ENCODE results near the gene CHMP4A.

Gene CHMP4A, protein sequence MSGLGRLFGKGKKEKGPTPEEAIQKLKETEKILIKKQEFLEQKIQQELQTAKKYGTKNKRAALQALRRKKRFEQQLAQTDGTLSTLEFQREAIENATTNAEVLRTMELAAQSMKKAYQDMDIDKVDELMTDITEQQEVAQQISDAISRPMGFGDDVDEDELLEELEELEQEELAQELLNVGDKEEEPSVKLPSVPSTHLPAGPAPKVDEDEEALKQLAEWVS

DNA sequence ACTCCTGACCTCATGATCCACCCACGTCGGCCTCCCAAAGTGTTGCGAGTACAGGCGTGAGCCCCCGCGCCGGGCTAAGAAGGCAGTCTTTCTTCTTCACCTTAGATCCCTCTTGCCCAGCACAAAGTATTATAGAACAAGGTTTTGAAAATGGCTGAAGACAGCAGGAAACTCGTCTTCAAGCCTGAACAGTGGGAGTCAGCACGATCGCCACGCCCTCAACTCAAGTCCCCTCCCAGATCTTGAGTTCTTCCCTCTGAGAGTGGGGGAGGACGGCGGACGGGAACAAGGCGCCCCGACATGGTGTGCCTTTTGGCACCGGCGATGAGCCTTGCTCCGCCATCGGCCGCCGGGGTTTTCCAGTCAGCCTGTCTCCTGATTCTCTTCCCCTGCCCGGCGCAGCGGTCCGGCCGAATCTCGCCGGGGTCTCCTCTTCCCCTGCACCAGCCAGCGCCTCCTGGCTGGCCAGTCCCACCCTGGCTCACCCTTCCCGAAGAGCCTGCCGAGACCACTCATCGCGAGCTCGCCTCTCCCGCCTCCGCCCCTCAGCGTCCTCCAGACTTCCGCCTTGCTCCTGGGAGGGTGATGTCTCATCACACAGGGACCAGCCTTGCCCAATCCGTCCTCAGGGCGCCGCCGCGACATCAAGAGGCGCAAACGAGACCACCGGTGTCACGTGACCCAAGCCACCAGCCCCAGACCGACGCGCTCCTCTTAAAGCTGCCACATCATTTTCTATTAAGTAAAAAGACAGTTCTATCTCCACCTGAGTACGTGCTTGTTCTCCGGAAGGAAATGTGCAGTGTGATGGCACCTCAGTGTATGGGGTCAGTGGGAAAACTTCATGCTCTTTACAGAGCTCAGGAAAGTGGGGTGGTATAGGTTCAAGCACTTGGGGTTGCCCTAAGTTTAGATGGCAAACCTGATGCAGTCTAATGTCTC, at the start of gene CHMP4A:
TSS of gene CHMP4A (minus strand) at position 565 of the 942 bp plus-strand sequence. CDS start at position 516, 49 bp downstream.
- DNase-seq (ENCODE audit: low read depth), result peak; percentile 98
- H3K4me3 ChIP-seq (ENCODE audit: low read length), result peak within 1 kb of the TSS; percentile 88
- TF ChIP-seq, protein P1, sequence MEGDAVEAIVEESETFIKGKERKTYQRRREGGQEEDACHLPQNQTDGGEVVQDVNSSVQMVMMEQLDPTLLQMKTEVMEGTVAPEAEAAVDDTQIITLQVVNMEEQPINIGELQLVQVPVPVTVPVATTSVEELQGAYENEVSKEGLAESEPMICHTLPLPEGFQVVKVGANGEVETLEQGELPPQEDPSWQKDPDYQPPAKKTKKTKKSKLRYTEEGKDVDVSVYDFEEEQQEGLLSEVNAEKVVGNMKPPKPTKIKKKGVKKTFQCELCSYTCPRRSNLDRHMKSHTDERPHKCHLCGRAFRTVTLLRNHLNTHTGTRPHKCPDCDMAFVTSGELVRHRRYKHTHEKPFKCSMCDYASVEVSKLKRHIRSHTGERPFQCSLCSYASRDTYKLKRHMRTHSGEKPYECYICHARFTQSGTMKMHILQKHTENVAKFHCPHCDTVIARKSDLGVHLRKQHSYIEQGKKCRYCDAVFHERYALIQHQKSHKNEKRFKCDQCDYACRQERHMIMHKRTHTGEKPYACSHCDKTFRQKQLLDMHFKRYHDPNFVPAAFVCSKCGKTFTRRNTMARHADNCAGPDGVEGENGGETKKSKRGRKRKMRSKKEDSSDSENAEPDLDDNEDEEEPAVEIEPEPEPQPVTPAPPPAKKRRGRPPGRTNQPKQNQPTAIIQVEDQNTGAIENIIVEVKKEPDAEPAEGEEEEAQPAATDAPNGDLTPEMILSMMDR (IDR thresholded peaks at IDR 0.05; ENCODE audit: insufficient read depth, low read depth, low read length, missing control alignments), result peak; percentile 18

DNA sequence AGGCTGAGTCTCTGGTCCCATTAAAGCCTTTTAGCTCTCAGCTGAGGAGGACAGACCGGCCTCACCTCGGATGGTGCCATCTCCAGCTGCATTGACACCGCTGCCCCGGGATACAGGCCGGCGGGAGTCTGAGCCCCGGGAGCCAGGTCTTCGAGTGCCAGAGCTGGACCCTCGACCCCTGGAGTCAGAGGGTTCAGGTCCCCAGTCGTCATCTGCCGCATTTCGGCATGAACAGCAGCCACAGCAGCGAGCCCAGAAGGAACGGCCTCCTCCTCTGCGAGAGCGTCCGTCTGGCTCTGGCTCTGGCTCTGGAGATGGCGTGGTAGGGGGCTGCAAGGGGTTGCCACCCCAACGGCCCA, 48.7 kb upstream of the CHMP4A start:
- DNase-seq (ENCODE audit: low read depth), result no peak
- peak overlapping the region; percentile 55 for H3K4me3 ChIP-seq (ENCODE audit: low read length)
- TF ChIP-seq, protein P1 (IDR thresholded peaks at IDR 0.05; ENCODE audit: insufficient read depth, low read depth, low read length, missing control alignments), result no peak

DNA sequence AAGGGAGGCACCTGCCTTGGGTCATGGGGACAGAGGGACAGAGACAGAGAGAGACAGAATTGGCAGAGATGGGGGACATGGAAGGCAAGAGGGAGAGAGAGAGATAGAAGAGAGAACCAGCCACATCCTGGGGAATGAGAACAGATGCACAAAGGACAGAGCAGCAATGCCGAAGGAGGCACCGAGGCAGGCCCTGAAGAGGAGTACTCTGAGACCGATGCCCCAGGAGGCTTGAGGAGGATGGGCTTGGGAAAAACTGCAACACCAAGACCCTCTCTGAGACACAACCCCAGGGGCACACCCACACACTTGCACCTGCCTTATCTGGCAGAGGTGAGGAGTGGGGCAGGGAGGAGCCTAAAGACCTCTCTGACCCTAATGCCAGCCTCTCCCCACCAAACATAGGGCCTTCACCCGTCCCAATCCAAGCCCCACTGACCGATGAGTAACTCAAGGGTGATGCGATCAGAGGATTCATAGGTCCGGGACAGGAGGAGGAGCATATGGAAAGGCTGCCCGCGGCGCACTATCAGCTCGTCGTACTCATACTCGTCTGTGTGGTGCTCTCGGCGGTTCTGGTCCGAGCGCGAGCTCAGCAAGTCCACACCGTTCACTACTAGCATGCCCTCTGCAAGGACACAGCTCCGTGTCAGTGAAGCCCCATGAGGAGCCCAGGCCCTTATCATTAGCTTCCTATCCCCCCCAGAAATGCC, 48.1 kb upstream of the CHMP4A start:
- no peak for DNase-seq (ENCODE audit: low read depth)
- peak overlapping the region; percentile 55 for H3K4me3 ChIP-seq (ENCODE audit: low read length)
- TF ChIP-seq, protein P1 (IDR thresholded peaks at IDR 0.05; ENCODE audit: insufficient read depth, low read depth, low read length, missing control alignments), result no peak

DNA sequence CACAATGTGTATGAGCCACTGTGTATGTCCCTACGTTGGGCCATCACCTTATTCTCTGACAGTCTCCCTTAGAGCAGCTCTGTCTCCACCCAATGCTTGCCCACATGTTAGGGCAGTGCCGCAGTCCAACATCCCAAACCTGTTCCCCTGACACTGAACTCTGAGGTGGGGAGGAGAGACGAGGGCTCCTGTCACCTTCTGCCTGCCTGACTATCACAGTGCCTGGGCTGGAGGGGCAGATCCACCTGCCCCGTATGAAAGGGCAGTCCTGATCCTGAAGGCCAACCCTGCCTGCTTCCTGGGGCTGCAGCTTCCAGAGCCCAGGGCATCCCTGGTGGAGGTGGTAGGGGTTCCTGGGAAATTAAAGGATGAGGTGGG, 47.5 kb upstream of the CHMP4A start:
- H3K4me3 ChIP-seq (ENCODE audit: low read length), result peak overlapping the region; percentile 55
- no peak for DNase-seq (ENCODE audit: low read depth)
- TF ChIP-seq, protein P1 (IDR thresholded peaks at IDR 0.05; ENCODE audit: insufficient read depth, low read depth, low read length, missing control alignments), result no peak

DNA sequence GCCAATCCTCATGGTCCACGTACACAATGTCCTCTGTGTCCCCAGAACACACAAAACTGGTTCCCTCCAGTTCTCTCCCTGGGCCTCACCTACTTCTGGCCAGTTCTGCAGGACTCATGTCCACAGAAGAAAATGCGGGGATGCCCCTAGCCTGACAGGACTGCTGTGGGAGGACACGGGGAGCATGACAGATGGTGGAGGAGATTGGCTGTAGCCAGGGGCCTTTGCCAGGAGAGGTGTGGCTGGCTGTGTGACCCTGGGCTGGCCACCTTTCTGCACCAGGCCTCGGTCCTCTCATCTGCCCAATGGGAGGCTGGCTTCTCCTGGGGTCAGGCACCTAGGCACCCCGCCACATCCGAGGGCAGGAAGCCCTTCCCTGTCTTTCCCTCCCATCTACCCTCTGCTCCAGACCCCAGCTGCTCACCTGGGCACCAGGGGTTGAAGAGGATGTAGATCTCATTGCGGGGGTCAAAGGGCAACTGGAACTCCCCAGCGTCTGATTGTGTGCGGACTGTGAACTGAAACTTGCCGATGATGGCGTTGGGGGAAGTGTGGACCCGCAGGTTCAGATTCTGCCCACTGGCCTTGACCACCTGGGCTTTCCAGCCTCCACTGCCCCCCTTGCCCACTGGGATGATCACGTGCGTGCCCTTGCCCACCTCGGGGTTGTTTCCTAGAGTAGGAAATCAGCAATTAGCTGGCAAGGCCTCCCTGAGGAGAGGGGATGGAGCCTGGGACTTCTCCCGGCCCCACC, 46.9 kb upstream of the CHMP4A start:
- DNase-seq (ENCODE audit: low read depth), result no peak
- peak overlapping the region; percentile 55 for H3K4me3 ChIP-seq (ENCODE audit: low read length)
- TF ChIP-seq, protein P1 (IDR thresholded peaks at IDR 0.05; ENCODE audit: insufficient read depth, low read depth, low read length, missing control alignments), result no peak

DNA sequence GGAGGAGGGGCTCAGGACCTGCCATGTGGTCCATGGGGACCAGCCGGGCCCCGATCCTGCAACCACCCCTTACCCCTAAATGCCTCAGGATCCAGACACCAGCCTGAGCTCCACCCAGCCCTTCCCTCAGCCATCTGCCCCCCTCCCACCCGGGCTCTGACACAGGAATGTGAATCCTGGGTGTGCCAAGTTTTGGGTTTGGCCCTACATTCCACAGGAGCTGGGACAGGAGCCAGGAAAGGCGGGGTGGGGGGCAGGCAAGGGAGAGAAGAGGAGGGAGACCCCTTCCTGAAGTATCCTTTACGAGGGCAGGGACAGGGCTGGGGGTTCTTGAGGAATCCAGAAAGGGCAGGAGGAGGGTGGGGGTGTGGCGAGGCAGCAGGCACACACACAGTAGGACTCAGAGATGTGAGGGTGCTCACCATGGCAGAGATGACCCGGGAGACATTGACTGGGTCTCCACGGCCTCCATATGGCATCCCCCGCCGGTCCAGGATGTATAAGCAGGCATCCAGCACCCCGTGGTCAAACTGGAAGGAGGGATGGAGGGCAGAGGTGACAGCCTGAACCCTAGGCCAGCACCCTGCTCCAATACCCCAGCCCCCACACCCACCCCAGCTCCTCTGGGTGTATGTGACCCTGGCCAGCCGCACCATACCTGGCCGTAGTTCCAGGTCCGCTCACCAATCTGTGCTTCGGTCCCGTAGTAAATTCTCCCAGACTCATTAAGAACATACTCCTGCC, 46.2 kb upstream of the CHMP4A start:
- peak; percentile 46 for DNase-seq (ENCODE audit: low read depth)
- H3K4me3 ChIP-seq (ENCODE audit: low read length), result peak overlapping the region; percentile 55
- TF ChIP-seq, protein P1 (IDR thresholded peaks at IDR 0.05; ENCODE audit: insufficient read depth, low read depth, low read length, missing control alignments), result no peak

Measured in epithelial cell of esophagus (primary cell).